ENCODE data around the gene GABRG3. TPM values are rescaled to one million over a fixed set of nuclear protein-coding genes. Genes with fewer than 3 reads are reported as not detected.

Gene GABRG3
- total RNA-seq, 3 donors from 2014 or later (not counting 1 experiment from before 2014, with no cell fraction given), result not detected

- Mint-ChIP-seq H3K4me3 (no peak overlapping the region), H3K4me1 (no peaks in the 10 kb centered on the region), H3K27me3 (ENCODE audit: low read depth in 2 of 2) (no peaks in the 10 kb centered on the region), H3K36me3 (no peaks in the 10 kb centered on the region), H3K9me3 (peaks cover 20 to 24% of the 10 kb centered on the region in 2 donors), H3K27ac (no peak overlapping the region)
- Histone ChIP-seq H3K4me3 (ENCODE audit: low read length) (no peak overlapping the region), H3K27ac (ENCODE audit: low read length) (no peak overlapping the region), H3K27me3 (ENCODE audit: control insufficient read depth, insufficient read depth, low read length) (no peaks in the 10 kb centered on the region), H3K36me3 (ENCODE audit: control insufficient read depth, insufficient read depth, low read length) (no peaks in the 10 kb centered on the region), H3K4me1 (ENCODE audit: control insufficient read depth, insufficient read depth, low read length) (no peaks in the 10 kb centered on the region), H3K9me3 (ENCODE audit: control insufficient read depth, insufficient read depth, low read length) (no peaks in the 10 kb centered on the region)
- TF ChIP-seq CTCF (IDR thresholded peaks at IDR 0.05), result no peak
- intact Hi-C loops (cut with micrococcal nuclease), result no loop called here
- ATAC-seq (no peak), DNase-seq (no peak)
These were observed 535.8 kb downstream of the GABRG3 start for GRCh38 chr15:27506752-27507151.

- H3K4me3 Mint-ChIP-seq, result no peak overlapping the region
- DNase-seq (no peak), ATAC-seq (no peak)
- H3K27ac Mint-ChIP-seq, result no peak overlapping the region
- 92% methylated on average over 1 of the region's 1 CpG for WGBS (ENCODE audit: insufficient coverage)
- H3K9me3 Mint-ChIP-seq, result peaks cover 23 to 30% of the 10 kb centered on the region in 2 donors
- H3K4me3 ChIP-seq (ENCODE audit: low read length), result no peak overlapping the region
- no peaks in the 10 kb centered on the region for H3K27me3 ChIP-seq (ENCODE audit: control insufficient read depth, insufficient read depth, low read length)
- TF ChIP-seq CTCF (IDR thresholded peaks at IDR 0.05), result no peak
- intact Hi-C loops (cut with micrococcal nuclease), result no loop called here
- H3K4me1 Mint-ChIP-seq, result no peaks in the 10 kb centered on the region
- H3K36me3 ChIP-seq (ENCODE audit: control insufficient read depth, insufficient read depth, low read length), result no peaks in the 10 kb centered on the region
- peaks cover 11% of the 10 kb centered on the region for H3K36me3 Mint-ChIP-seq
- no peaks in the 10 kb centered on the region for H3K27me3 Mint-ChIP-seq (ENCODE audit: low read depth in 2 of 2)
- H3K27ac ChIP-seq (ENCODE audit: low read length), result no peak overlapping the region
- H3K4me1 ChIP-seq (ENCODE audit: control insufficient read depth, insufficient read depth, low read length), result no peaks in the 10 kb centered on the region
- H3K9me3 ChIP-seq (ENCODE audit: control insufficient read depth, insufficient read depth, low read length), result peaks cover 5% of the 10 kb centered on the region
These were observed 538.0 kb downstream of the GABRG3 start for GRCh38 chr15:27509014-27509413.

- H3K4me3 Mint-ChIP-seq, result no peak overlapping the region
- Histone ChIP-seq H3K36me3 (ENCODE audit: control insufficient read depth, insufficient read depth, low read length) (no peaks in the 10 kb centered on the region), H3K27me3 (ENCODE audit: control insufficient read depth, insufficient read depth, low read length) (no peaks in the 10 kb centered on the region), H3K4me3 (ENCODE audit: low read length) (no peak overlapping the region), H3K27ac (ENCODE audit: low read length) (no peak overlapping the region), H3K9me3 (ENCODE audit: control insufficient read depth, insufficient read depth, low read length) (peaks cover 8% of the 10 kb centered on the region), H3K4me1 (ENCODE audit: control insufficient read depth, insufficient read depth, low read length) (no peaks in the 10 kb centered on the region)
- no peak overlapping the region for H3K27ac Mint-ChIP-seq
- H3K4me1 Mint-ChIP-seq, result no peaks in the 10 kb centered on the region
- no peak for DNase-seq
- no peak for ATAC-seq
- 66% methylated on average over 3 of the region's 4 CpGs for WGBS (ENCODE audit: insufficient coverage)
- intact Hi-C loops (cut with micrococcal nuclease), result no loop called here
- H3K27me3 Mint-ChIP-seq (ENCODE audit: low read depth in 2 of 2), result no peaks in the 10 kb centered on the region
- peaks cover 27 to 34% of the 10 kb centered on the region in 2 donors for H3K9me3 Mint-ChIP-seq
- peaks cover 11% of the 10 kb centered on the region for H3K36me3 Mint-ChIP-seq
- TF ChIP-seq CTCF (IDR thresholded peaks at IDR 0.05), result no peak
These were observed 541.5 kb downstream of the GABRG3 start for GRCh38 chr15:27512281-27513001.

- 92% methylated on average over 3 of the region's 3 CpGs for WGBS (ENCODE audit: insufficient coverage)
- Mint-ChIP-seq H3K9me3 (peaks cover 32 to 35% of the 10 kb centered on the region in 2 donors), H3K36me3 (peaks cover 11% of the 10 kb centered on the region), H3K27ac (no peak overlapping the region), H3K4me3 (no peak overlapping the region), H3K27me3 (ENCODE audit: low read depth in 2 of 2) (no peaks in the 10 kb centered on the region), H3K4me1 (no peaks in the 10 kb centered on the region)
- Histone ChIP-seq H3K4me1 (ENCODE audit: control insufficient read depth, insufficient read depth, low read length) (no peaks in the 10 kb centered on the region), H3K27ac (ENCODE audit: low read length) (no peak overlapping the region), H3K9me3 (ENCODE audit: control insufficient read depth, insufficient read depth, low read length) (peaks cover 8% of the 10 kb centered on the region), H3K4me3 (ENCODE audit: low read length) (no peak overlapping the region), H3K36me3 (ENCODE audit: control insufficient read depth, insufficient read depth, low read length) (no peaks in the 10 kb centered on the region), H3K27me3 (ENCODE audit: control insufficient read depth, insufficient read depth, low read length) (no peaks in the 10 kb centered on the region)
- ATAC-seq (no peak), DNase-seq (no peak)
- intact Hi-C loops (cut with micrococcal nuclease), result no loop called here
- TF ChIP-seq CTCF (IDR thresholded peaks at IDR 0.05), result no peak
These were observed 543.5 kb downstream of the GABRG3 start for GRCh38 chr15:27514526-27514925.
